IPS-15b (cell line): ENCODE data around the gene BEND6.
"Not testable (repeated sequence)": the region's sequence is repeated elsewhere in the genome, so short reads cannot be mapped to it uniquely, and the experiment has no call there.

Source experiments
- H3K27me3 ChIP-seq: one replicate; pipeline ENCODE4 v1.6.1; 2013; ENCODE audit warnings: low read length; ENCODE audit not compliant: control insufficient read depth, insufficient read depth
- H3K36me3 ChIP-seq: one replicate; pipeline ENCODE4 v1.6.1; 2013; ENCODE audit warnings: low read length; ENCODE audit not compliant: control insufficient read depth, insufficient read depth
- H3K4me1 ChIP-seq: one replicate; pipeline ENCODE4 v1.6.1; 2013; ENCODE audit warnings: mild to moderate bottlenecking, low read length; ENCODE audit not compliant: control insufficient read depth, insufficient read depth
- H3K4me3 ChIP-seq: one replicate; pipeline ENCODE4 v1.5.1; 2013; ENCODE audit warnings: low read depth, low read length
- H3K9ac ChIP-seq: one replicate; pipeline ENCODE4 v1.6.1; 2013; ENCODE audit warnings: low read depth, mild to moderate bottlenecking, low read length
- H3K9me3 ChIP-seq: one replicate; pipeline ENCODE4 v1.6.1; 2013; ENCODE audit warnings: mild to moderate bottlenecking, low read length; ENCODE audit not compliant: control insufficient read depth, insufficient read depth

The BEND6 gene

DNA sequence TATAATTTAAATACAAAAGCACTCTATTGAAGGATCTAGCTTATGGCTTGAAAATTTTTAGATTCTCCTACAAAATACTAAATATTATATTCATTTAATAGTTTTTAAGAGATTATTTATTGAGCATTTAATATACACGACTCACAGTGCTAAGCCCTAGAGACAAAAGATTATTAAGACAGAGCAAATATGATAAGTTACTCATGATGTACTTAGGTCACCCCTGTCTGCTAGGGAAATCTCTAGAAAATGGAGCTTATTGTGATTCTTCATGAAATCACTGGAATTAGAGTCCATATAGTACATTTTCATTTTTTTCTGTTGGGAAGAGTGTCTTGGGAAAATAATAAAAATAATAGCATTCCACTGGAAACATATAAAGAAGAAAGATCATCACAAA is 37.8 kb downstream of the BEND6 start:
- Histone ChIP-seq H3K4me1 (no peaks in the 10 kb centered on the region), H3K27me3 (no peaks in the 10 kb centered on the region), H3K36me3 (no peaks in the 10 kb centered on the region), H3K4me3 (no peak overlapping the region), H3K9me3 (no peaks in the 10 kb centered on the region), H3K9ac (no peak overlapping the region)

DNA sequence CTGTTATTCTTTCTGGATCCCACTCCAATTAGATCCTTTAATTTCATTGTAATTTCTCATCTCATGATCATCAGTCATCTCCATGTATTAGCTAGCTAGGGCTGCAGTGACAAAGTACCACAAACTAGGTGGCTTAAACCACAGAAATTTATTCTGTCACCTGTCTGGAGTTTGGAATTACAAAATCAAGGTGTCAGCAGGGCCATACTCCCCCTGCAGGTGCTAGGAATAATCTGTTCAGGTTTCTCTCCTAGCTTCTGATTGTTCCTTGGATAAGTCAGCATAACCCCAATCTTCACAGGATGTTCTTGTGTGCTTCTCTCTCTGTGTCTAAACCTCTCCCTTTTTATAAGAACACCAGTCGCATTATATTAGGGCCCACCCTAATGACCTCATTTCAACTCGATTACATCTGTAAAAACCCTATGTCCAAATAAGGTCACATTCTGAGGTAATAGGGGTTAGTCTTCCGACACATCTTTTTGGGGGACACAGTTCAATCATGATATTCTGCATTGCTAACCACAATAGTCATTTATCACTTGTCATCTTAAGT is 40.5 kb downstream of the BEND6 start:
- no peak overlapping the region for H3K4me3 ChIP-seq
- H3K36me3 ChIP-seq: no peaks in the 10 kb centered on the region
- H3K9me3 ChIP-seq: no peaks in the 10 kb centered on the region
- no peaks in the 10 kb centered on the region for H3K4me1 ChIP-seq
- no peaks in the 10 kb centered on the region for H3K27me3 ChIP-seq
- H3K9ac ChIP-seq: no peak overlapping the region

- no peaks in the 10 kb centered on the region for H3K9me3 ChIP-seq
Observed at GRCh38 chr6:56996401-56996800, 41.5 kb downstream of the BEND6 start.

DNA sequence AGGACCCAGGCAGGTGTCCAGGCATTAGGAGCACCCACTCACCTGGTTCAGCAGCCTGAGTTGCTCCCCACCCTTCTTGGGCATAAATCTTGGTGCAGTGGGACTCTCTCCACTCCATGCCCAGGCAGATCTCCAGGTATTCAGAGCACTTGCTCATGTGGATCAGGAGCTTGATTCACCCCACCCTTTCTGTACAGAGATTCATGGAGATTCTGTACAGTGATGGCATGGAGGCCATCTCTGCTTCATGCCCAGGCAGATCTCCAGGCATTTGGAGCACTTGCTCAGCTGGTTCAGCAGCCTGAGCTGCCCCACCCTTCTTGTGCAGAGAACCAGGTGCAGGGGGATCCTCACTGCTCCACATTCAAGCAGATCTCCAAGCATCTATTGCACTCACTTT is 44.1 kb downstream of the BEND6 start:
- Histone ChIP-seq H3K9me3 (no peaks in the 10 kb centered on the region), H3K9ac (no peak overlapping the region), H3K4me3 (no peak overlapping the region), H3K36me3 (no peaks in the 10 kb centered on the region), H3K4me1 (no peaks in the 10 kb centered on the region), H3K27me3 (no peaks in the 10 kb centered on the region)

More at GRCh38 chr6:56996401-56996800, 41.5 kb downstream of the BEND6 start:
- no peak overlapping the region for H3K4me3 ChIP-seq
- no peak overlapping the region for H3K9ac ChIP-seq
- H3K27me3 ChIP-seq: no peaks in the 10 kb centered on the region
- no peaks in the 10 kb centered on the region for H3K4me1 ChIP-seq
- H3K36me3 ChIP-seq: no peaks in the 10 kb centered on the region

DNA sequence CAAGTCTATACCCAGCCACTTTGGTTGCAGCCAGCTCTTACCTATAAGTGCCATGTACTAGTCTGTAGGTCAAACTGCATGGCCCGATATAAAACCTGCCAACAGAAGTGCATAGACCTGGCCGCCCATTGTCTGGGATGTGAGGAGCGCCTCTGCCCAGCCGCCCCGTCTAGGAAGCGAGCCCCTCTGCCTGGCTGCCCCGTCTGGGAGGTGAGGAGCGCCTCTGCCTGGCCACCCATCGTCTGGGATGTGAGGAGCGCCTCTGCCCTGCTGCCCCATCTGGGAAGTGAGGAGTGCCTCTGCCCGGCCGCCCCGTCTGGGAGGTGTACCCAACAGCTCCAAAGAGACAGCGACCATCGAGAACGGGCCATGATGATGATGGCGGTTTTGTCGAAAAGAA is 44.8 kb downstream of the BEND6 start:
- not testable (repeated sequence) for H3K9ac ChIP-seq, H3K4me3 ChIP-seq, H3K27me3 ChIP-seq, H3K9me3 ChIP-seq, H3K4me1 ChIP-seq, H3K36me3 ChIP-seq

GRCh38 chr6:57002197-57002596 is 47.3 kb downstream of the BEND6 start:
- Histone ChIP-seq H3K36me3 (no peaks in the 10 kb centered on the region), H3K4me1 (no peaks in the 10 kb centered on the region), H3K9me3 (no peaks in the 10 kb centered on the region), H3K9ac (no peak overlapping the region), H3K4me3 (no peak overlapping the region), H3K27me3 (no peaks in the 10 kb centered on the region)

DNA sequence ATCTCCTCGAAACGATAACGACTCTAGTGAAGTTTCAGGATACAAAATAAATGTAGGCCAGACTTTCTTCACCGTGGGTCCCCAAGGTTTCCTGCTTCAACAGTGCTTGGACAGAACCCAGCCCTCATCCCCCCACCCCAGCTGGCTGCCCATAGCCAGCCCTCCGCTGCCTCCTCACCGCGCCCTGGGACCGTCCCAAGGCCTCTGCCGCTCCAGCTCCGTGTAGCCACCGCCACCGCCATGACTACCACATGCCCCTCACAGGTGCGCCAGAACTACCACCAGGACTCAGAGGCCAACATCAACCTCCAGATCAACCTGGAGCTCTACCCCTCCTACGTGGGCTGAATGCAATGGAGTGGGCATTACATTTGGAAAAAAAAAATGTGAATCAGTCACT is 49.4 kb downstream of the BEND6 start:
- Histone ChIP-seq H3K9me3 (no peaks in the 10 kb centered on the region), H3K4me3 (no peak overlapping the region), H3K4me1 (no peaks in the 10 kb centered on the region), H3K36me3 (no peaks in the 10 kb centered on the region), H3K9ac (no peak overlapping the region), H3K27me3 (no peaks in the 10 kb centered on the region)

DNA sequence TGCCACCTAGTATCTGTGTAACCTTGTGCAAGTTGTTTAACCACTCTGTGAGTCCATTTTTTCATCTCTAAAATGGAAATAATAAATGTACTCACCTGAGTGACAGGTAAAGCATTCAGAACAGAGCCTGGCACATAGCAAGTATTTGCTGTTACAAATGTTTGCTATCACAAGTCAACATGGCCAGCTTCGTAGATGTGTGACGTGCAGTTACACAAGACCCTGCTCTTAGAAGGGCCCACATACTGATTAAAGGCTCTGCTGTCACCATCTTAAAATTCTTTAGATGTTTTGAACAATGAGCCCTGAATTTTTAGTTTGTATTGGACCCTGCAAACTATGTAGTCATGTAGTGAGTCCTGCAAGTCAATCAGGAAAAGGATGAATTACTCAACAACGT is 51.2 kb downstream of the BEND6 start:
- no peaks in the 10 kb centered on the region for H3K27me3 ChIP-seq
- no peak overlapping the region for H3K9ac ChIP-seq
- no peaks in the 10 kb centered on the region for H3K9me3 ChIP-seq
- no peaks in the 10 kb centered on the region for H3K4me1 ChIP-seq
- no peaks in the 10 kb centered on the region for H3K36me3 ChIP-seq
- H3K4me3 ChIP-seq: no peak overlapping the region

DNA sequence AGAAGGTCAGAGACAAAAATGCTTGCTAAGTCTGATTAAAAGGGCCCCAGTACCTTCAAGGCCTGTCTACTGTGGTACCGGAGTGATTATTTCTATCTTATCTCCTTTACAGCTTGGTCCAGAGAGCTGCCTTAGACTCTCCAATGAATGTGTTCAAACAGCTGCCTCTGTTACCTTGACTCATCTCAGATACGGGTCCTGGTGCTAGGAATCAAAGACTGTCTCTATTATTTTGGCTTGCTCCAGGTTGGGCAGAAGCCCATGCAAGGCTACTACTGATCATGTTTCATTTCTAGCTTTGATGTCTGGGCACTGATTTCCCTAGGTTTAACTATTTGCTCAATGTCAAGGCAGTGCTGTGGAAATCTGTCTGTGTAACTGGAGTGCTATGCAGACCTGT is 53.2 kb downstream of the BEND6 start:
- H3K4me1 ChIP-seq, H3K27me3 ChIP-seq, H3K36me3 ChIP-seq, H3K4me3 ChIP-seq, H3K9ac ChIP-seq, H3K9me3 ChIP-seq: not testable (repeated sequence)

GRCh38 chr6:57013521-57013926 is 58.6 kb downstream of the BEND6 start:
- H3K9ac ChIP-seq: no peak overlapping the region
- no peaks in the 10 kb centered on the region for H3K4me1 ChIP-seq
- no peaks in the 10 kb centered on the region for H3K27me3 ChIP-seq
- H3K9me3 ChIP-seq: no peaks in the 10 kb centered on the region
- no peaks in the 10 kb centered on the region for H3K36me3 ChIP-seq
- H3K4me3 ChIP-seq: no peak overlapping the region

DNA sequence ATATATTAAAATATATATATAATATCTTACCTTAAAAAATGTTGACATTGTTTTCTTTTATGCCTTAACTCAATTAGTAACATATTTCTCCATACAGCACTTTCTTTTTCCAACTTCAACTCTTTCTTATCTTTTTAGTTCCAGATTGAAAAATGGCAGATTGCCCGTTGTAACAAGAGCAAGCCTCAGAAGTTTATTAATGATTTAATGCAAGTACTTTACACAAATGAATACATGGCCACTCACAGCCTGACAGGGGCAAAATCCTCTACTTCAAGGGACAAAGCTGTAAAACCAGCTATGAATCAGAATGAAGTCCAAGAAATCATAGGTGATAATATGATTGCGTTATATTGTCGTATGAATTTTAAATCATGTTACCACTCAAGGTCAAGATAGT is 62.2 kb downstream of the BEND6 start:
- no peaks in the 10 kb centered on the region for H3K36me3 ChIP-seq
- no peak overlapping the region for H3K9ac ChIP-seq
- no peaks in the 10 kb centered on the region for H3K9me3 ChIP-seq
- peaks cover 4% of the 10 kb centered on the region for H3K4me1 ChIP-seq
- no peak overlapping the region for H3K4me3 ChIP-seq
- no peaks in the 10 kb centered on the region for H3K27me3 ChIP-seq

GRCh38 chr6:57017841-57018240 is 62.9 kb downstream of the BEND6 start:
- Histone ChIP-seq H3K9me3 (no peaks in the 10 kb centered on the region), H3K4me3 (no peak overlapping the region), H3K27me3 (no peaks in the 10 kb centered on the region), H3K9ac (no peak overlapping the region), H3K36me3 (no peaks in the 10 kb centered on the region), H3K4me1 (peaks cover 4% of the 10 kb centered on the region)

- no peaks in the 10 kb centered on the region for H3K9me3 ChIP-seq
- no peaks in the 10 kb centered on the region for H3K27me3 ChIP-seq
- H3K36me3 ChIP-seq: no peaks in the 10 kb centered on the region
- peaks cover 11% of the 10 kb centered on the region for H3K4me1 ChIP-seq
- no peak overlapping the region for H3K9ac ChIP-seq
- H3K4me3 ChIP-seq: no peak overlapping the region
Observed at GRCh38 chr6:57019434-57019833, 64.5 kb downstream of the BEND6 start.
